EH (cell line): Measurements from ENCODE around the gene DEFB108B.
"Not testable (repeated sequence)": the region's sequence is repeated elsewhere in the genome, so short reads cannot be mapped to it uniquely, and the experiment has no call there.

Experiments
- DNase-seq: peaks from one replicate; pipeline ENCODE4 v3.0.0-alpha.2; 2015; ENCODE audit warnings: low read depth

Gene DEFB108B

DNA sequence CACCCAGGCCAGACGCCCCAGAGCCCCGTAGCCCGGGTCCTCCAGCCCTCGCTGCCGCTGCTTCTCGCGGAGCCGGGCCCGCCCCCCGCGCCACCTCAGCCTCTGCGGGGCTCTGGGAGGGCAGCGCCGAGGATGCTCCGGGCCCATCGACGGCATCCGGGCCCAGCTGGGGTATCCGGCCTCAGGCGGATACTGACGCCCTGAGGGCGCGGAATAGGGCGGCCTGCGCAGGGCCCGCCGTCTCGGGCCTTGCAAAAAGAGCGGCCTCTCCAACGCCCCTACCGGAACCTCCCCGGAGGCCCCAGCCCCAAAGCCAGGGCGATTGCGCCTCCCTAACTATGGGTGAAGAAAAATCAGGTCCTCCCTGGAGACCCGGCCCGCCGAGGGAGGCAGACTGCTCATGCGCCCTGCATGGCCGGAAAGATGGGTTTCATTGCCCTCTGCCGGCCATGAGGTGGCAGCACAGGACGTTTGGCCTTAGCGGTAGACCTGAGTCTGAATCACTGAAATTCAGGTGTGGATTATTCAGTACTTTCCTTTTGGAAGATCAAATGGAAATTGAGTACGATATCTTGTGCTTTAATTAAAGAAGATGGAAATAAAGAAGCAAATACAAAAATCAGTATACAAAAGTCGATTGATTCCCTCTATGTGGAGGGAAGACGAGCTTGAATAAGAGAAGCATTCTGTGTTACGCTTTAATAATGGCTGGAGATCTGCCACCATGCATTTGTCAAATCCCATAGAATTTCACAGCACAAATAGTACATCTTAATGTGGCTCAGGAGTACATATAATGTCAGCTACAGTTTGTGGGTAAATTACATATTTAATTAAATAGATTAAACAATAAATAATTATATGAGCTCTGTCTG, 19.3 kb upstream of the DEFB108B start:
- DNase-seq, result peak; percentile 80

GRCh38 chr11:71821539-71821938, 11.5 kb upstream of the DEFB108B start:
- DNase-seq, result not testable (repeated sequence)

GRCh38 chr11:71829247-71829646, 3.8 kb upstream of the DEFB108B start:
- not testable (repeated sequence) for DNase-seq

DNA sequence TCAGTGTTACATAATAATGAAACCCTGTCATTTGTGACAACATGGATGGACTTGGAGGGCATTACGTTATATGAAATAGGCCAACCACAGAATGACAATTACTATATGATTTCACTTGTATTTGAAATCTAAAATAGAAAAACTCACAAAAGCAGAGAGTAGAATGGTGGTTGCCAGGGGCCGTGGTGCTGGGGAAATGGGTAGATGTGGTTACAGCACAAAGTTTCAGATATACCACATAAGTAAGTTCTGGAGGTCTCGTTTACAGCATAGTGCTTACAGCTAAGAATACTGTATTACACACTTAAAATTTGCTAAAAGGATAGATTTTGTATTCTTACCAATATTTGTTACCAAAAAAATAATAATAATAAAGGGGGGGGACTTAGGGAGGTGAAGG, 3.3 kb upstream of the DEFB108B start:
- DNase-seq, result not testable (repeated sequence)

DNA sequence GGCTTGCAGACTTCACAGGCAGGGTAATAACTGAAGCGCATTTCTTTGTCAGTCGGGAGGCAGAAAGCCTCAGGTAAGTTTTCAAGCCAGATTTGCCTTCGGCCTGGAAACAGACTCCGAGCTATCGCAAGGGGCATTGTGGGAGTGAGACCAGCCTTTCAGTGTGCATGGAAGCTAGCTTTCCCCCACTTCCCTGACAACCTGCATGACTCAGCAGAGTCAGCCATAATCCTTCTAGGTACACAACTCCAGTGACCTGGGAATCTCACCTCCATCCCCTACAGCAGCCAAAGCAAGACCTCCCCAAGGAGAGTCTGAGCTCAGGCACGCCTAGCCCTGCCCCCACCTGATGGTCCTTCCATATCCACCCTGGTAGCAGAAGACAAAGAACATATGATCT, 9.7 kb downstream of the DEFB108B start:
- not testable (repeated sequence) for DNase-seq

DNA sequence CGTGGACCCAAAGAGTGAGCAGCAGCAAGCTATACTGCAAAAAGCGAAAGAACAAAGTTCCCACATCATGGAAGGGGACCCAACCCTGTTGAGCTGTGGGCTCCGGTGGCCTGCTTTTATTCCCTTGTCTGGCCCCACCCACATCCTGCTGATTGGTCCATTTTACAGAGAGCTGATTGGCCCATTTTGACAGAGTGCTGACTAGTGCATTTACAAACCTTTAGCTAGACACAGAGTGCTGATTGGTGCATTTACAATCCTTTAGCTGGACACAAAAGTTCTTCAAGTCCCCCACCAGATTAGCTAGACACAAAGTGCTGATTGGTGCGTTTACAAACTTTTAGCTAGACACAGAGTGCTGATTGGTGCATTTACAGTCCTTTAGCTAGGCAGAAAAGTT, 10.4 kb downstream of the DEFB108B start:
- not testable (repeated sequence) for DNase-seq

DNA sequence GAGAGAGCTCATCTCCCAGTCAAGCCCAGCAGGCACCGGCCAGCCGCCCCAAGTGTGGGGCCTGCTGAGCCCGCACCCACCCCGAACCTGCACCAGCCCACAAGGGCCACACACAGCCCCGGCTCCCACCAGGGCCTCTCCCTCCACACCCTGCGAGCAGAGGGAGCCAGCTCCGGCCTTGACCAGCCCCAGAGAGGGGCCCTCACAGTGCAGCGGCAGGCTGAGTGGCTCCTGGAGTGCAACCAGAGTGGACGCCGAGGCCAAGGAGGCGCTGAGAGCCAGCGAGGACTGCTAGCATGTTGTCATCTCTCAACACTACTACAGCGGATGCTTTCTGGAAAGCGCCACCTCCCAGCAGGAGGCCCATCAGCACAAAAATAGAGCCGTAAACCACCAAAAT, 10.9 kb downstream of the DEFB108B start:
- DNase-seq, result no peak

- DNase-seq, result not testable (repeated sequence)
These were observed 20.9 kb downstream of the DEFB108B start for GRCh38 chr11:71853895-71854294.

GRCh38 chr11:71855880-71856279, 22.9 kb downstream of the DEFB108B start:
- DNase-seq, result not testable (repeated sequence)

- not testable (repeated sequence) for DNase-seq
These were observed 27.8 kb downstream of the DEFB108B start for GRCh38 chr11:71860835-71861234.

DNA sequence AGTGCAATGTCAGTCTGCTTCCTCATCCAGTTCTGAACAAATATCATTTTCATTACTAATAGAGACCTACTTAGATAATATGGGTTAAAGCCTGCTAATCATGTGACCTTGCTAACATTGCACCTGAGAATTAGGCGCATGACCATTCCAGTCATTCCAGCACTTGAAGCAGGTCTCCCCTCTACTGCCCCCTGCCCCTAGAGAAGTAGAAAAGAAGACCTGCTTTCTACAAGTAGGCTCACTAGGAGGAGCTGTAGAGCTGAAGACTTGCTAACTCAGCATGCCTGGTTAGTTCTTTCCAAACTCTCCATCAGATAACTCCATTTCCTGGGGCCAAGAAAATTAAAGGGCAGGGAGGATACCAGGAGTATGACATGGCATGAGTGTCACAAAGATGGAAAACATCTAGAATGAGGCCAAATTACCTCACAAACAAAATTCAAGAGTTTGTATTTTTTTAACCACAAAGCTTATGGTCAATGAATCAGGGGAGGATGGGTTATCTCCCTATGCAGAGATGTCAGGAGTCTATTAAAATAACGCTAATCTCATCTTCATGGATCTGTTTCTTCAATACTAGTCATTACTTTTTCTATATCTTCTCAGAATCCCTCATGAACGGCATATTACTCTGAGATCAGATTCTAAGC, 31.1 kb downstream of the DEFB108B start:
- DNase-seq, result peak; percentile 78

- DNase-seq, result not testable (repeated sequence)
These were observed 34.2 kb downstream of the DEFB108B start for GRCh38 chr11:71867209-71867608.

DNA sequence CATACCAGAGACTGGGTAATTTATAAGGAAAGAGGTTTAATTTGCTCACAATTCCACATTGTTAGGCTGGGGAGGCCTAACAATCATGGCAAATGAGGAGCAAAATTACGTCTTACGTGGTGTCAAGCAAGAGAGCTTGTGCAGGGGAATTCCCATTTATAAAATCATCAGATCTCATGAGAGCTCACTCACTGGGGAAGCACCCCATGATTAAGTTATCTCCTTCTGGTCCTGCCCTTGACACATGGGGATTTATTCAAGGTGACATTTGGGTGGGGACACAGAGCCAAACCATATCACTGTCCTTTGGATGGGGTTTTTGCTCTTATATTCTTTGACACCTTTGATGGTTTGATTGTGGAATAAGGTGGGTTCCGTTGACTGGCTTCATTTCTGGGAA, 36.9 kb downstream of the DEFB108B start:
- not testable (repeated sequence) for DNase-seq

DNA sequence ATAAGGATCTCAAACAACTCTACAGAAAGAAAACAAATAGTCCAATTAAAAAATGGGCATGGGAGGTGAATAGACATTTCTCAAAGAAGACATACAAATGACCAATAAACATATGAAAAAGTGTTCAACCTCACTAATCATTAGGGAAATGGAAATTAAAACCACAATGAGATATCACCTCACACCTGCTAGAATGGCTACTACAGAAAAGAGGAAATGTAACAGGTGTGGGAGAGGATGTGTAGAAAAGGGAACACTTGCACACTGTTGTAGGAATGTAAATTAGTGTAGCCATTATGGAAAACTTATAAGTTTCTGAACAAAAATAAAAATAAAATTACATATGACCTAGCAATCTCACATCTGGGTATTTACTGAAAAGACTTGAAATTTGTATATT, 37.7 kb downstream of the DEFB108B start:
- not testable (repeated sequence) for DNase-seq

DNA sequence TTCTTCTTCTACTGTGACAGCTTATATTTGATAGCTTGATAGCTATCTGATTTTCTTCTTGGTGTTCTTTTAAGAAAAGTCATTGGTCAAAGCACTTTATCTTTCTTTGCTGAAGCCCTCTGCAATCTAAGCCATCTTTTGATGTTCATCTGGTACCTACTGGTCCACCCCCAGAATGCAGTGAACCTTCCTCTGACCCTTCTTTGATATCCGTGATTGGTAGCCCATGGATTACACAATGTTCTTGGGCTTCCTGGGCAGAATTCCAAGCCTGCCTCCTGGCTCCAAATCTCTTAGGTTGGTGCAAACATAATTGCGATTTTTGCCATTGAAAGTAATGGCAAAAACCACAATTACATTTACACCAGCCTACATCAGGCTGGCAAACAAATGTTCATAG, 43.3 kb downstream of the DEFB108B start:
- not testable (repeated sequence) for DNase-seq

GRCh38 chr11:71878059-71878458, 45.1 kb downstream of the DEFB108B start, which contains the start of gene DEFB131B:
Gene DEFB131B (plus strand): TSS chr11:71878453. CDS start chr11:71878453, 0 bp downstream.
- not testable (repeated sequence) for DNase-seq

DNA sequence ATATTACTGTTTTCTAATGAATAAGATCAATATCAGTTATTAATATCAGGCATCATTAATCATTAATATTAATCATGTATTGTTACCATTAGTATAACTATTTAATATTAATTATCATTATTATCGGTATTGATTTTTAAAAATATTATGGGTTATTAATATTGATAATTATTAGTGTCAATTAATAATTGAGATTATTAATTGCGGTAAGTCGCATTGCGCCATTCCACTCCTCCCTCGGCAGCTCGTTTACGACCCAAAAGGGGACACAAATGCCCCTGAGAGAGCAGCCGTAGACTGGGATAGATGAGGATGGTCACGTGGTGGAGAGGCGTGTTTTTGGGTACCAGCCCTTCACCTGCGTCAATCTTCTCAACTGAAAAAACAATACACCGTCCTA, 52.8 kb downstream of the DEFB108B start:
- not testable (repeated sequence) for DNase-seq
